Activated CD8-positive, alpha-beta memory T cell treated with anti-CD3 and anti-CD28 coated beads, Interleukin-2, amount 50 U/mL, for 1 hour (primary cell): Measurements from ENCODE around the gene ADGRL1.
"Not testable (repeated sequence)": the region's sequence is repeated elsewhere in the genome, so short reads cannot be mapped to it uniquely, and the experiment has no call there.

Source experiments
- DNase-seq: peaks from one replicate; pipeline ENCODE4 v3.0.0-alpha.2; 2020; ENCODE audit errors: extremely low read depth

The ADGRL1 gene

DNA sequence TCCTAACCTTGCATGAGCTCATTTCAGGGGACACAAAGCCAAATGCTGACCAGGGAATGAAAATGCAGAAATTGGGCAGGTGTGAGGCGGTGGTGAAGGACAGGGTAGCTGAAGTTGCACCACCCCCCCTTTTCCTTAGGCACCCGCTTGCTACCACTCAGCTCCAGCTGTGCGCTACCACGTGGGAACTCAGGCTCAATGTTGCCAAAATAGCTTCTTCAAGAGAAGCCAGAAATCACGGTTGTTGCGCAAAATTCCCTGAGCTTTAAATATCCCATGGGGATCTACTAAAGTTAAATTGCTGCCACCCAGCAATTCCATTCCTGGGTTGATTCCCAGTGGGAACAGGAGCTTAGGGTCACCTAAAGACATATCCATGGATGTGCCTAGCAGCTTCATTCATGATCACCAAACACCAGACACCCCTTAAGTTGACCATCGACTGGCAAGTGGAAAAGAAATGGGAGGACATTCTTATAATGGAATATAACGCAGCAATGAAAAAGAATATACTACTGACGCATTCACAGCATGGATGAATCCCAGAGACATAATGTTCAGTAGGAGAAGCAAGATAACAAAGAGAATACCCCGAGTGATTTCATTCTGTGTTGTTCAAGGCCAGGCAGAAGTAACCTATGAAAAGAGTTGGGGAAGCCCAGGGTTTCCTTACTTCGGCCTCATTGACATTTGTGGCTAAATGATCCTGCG, 12.8 kb upstream of the ADGRL1 start:
- DNase-seq: no peak

GRCh38 chr19:14217886-14218285, 11.9 kb upstream of the ADGRL1 start:
- not testable (repeated sequence) for DNase-seq

- no peak for DNase-seq
These were observed 8.6 kb upstream of the ADGRL1 start for GRCh38 chr19:14214580-14214979.

DNA sequence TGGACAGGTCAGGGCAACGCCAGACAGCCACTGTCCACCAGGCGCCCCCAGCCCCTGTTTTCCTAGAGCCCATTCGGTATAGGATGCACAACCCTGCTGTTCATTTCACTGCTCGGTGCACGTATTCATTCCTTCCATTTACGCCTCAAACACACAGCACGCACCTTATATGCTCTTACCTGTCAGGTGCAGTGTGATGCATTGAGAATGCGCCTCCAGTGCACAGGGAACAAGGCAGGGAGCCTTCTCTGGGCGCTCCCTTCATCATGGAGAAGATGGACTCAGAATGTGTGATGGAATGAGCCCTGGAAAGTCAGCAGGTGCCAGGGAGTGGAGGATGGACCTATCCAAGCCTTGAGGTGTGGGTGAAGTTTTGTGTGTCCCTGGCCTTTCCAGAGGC, 4.2 kb upstream of the ADGRL1 start:
- not testable (repeated sequence) for DNase-seq

GRCh38 chr19:14209401-14209800, 3.4 kb upstream of the ADGRL1 start:
- DNase-seq: not testable (repeated sequence)

DNA sequence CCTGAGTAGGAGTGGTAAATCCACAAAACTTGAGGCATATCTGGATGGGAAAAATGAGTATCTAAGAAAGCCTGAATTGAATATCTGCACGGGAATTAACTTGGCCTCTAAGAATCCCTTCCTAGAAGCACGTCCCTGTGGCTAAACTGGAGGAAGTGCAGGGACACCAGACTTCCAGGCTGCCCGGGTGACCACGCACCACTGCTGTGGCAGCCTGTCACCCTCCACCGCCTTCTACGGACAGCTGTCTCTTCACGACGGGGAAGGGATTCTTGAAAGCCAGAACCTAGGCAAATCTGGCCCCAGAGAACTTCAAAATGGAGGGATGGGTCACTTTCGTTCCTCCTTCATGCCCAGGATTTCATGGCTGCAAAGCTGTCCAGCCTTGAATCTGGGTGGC, 2.5 kb upstream of the ADGRL1 start:
- not testable (repeated sequence) for DNase-seq

- DNase-seq: not testable (repeated sequence)
These were observed 1.8 kb upstream of the ADGRL1 start for GRCh38 chr19:14207796-14208195.

- DNase-seq: peak; percentile 36
These were observed 1.1 kb upstream of the ADGRL1 start for GRCh38 chr19:14206737-14207726.

DNA sequence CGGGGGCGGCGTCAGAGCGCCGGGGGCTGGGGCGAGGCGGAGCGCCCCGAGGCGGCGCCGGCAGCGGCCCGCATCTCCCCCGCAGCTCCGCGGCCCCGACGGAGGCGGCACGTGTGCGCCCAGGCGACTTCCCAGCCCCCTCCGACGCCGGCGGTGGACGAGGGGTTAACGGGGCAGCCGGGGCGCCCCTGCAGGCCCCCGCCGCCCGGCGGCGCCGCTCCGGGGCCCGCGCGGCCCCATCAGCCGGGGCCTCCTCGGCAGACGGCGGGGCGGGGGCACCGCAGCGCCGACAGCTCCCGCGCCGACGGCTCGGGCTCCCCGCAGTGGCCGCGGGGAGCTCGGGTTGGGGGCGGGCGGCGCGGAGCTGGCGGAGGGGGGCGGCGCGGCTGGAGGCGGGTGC, 339 bp upstream of the ADGRL1 start:
- DNase-seq: not testable (repeated sequence)

DNA sequence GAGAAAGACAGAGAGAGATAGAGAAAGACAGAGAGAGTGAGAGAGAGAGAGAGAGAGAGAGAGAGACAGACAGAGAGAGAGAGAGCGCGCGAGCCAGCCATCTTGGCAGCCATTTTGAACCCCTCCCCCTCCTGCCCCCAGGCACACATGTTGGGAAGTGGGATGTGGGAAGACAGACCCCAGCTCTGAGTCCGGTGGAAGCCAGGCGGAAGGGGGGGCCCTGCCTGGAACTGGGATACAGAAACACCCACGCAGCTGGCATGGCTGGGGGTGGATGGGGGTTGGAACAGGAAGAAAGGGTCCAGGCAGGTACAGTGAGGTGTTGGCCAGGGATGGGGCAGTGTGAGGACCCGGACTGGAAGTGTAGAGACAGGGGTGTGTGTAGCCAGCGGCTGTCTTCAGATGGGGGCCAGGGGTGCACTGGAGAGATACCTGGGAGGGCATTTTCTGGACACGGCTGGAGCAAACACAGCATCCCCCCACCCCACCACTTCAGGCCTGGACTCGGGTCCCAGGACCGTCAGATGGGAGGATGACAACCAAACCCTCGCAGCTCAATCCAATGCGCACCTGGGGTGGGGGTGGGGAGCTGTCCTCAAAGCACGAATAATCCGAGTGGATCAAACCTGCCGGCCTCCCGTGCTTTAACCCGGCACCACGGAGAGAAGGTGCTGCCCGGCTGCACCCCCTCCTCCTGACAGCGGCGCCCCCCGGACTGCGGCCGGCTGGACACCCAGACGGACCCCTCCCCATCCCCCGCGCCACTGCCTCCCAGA, 1.1 kb downstream of the ADGRL1 start:
- not testable (repeated sequence) for DNase-seq

GRCh38 chr19:14204219-14204618, 1.8 kb downstream of the ADGRL1 start:
- not testable (repeated sequence) for DNase-seq

DNA sequence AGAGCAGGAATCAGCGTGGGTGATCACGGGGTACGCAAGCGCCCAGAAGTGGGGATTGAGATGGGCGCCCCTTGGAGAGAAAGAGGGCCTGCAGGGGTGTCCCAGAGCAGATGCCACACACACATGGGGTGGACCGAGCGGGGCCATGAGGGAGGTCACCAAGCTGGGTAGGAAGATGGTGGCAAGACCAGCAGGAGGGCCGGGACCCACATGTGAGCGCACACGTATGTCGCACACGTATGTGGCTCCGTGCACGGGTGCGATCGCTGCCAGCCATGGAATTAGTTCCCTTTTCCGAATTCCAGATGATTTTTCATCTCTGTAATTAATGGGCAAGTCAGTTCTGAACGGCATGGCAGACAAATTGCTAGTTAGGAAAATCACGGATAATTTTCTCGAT, 2.2 kb downstream of the ADGRL1 start:
- not testable (repeated sequence) for DNase-seq

DNA sequence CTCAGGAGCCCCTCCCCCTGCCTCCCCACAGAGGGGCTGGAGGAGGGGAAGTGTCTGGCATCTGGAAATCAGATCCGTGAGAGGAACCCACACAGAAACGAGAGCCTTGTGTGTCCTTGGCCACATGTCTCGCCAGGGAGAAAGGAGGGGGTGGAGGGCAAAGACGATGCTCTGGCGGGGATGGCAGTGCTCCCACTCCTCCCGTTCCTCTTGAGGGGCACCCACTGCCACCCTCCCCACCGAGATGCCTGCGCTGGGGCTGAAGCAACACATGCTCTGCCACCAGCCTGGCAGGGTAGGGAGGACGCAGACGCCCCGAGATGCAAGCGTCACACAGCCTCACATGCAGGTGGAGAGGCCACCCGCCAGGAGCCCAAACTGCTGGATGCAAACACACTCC, 2.8 kb downstream of the ADGRL1 start:
- no peak for DNase-seq

GRCh38 chr19:14201481-14201880, 4.5 kb downstream of the ADGRL1 start:
- not testable (repeated sequence) for DNase-seq

GRCh38 chr19:14200147-14200841, 5.7 kb downstream of the ADGRL1 start:
- not testable (repeated sequence) for DNase-seq

DNA sequence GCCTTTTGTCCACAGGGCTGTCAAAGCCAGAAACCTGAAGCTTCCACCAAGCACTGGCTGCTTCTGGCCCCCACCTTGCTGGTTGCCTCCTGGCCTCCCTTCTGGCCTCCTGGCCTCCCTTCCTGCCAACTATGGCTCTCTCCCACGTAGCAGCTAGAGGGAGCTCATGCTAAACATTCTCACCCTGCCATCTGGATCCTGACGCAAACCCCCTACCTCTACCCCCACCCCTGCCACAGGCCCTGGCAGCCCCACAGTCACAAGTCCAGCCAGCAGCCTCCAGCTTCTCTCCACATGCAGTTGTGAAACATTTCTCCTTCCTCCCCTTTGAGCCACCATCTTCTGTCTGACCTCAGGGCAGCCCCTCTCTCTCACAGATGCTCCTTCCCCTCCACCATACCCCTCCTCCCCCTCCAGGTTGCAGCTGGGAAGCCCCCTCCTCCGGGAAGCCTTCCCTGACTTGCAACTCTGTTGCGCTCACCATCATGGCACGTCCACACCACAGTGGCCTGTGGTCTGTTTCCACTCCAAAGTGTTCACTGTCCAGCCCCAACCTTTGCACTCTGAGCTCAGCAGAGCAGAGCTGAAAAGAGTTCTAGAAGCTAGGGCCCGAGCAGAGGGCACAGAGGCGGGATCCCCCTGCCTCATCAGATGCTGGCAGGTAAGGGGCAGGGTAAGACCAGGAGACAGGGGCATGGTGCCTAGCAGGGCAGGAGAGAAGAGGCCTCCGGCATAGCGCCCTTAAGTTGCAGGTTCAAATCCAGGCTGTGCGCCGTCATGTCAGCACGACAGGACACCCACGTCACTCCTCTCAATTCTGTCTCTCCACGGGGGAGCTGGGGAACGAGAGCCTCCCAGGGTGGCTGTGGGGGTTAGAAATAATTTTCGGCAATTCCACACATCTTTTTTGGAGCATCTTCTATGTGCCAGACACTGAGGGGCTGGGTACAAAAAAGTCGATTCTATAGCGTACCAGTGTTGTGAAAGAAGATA, 7.3 kb downstream of the ADGRL1 start:
- DNase-seq: no peak

- DNase-seq: no peak
These were observed 8.1 kb downstream of the ADGRL1 start for GRCh38 chr19:14197882-14198281.

DNA sequence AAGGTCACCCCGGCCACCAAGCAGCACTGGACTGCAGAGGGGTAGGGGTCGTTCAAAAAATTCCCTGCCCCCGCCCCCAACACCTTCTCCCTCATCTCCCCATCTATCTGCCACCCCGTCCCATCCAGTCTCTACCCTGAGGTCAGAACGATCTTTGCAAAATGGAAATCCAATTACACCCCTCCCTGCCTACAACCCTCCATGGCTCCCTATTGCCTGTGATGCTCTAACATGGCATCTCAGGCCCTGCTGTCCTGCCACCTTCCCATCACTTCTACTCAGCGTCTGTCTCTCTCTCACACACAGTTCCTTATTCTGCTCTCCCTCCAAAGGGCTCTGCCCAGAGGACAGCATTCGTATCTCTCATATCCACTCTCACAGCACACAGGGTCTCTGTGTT, 8.7 kb downstream of the ADGRL1 start:
- not testable (repeated sequence) for DNase-seq

DNA sequence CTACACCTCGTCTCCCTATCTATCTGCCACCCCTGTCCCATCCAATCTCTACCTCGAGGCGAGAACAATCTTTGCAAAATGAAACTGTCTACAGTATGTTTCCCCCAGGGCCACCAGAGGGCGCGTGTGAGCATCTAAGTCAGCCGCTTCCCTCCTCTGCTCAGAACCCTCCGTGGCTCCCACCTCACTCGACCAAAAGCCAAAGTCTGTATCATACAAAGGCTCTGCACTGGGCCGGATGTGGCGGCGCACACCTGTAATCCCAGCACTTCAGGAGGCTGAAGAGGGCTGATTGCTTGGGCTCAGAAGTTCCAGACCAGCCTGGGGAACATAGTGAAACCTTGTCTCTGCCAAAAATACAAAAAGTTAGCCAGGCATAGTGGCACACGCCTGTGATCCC, 9.9 kb downstream of the ADGRL1 start:
- peak; percentile 20 for DNase-seq

DNA sequence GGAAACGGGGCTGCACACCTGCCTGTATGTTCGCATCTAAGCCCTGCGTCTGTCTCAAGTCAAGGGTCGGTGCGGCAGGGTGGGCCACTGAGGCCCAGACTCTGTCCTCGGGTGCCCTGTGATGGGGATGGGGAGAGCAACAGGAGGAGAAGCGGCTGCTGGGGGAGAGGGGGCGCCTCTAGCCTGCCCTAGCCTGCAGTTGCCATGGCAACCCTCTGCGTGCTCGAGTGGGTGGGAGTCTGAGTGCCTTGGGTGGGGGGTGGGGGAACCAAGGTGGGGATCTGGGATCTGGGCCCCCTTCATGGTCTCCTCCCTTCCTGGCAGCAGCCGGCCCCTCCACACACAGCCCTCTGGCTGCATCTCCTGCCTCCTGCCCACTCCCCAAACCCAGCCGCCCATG, 10.8 kb downstream of the ADGRL1 start:
- DNase-seq: not testable (repeated sequence)
